ENCODE measurements around the gene SLC17A7. TPM values are rescaled to one million over a fixed set of nuclear protein-coding genes. Genes with fewer than 3 reads are reported as not detected.

Gene SLC17A7
- total and polyA plus RNA-seq, 2 donors (not counting 3 experiments of a cell fraction or from before 2014, with no cell fraction given) = 0.07 to 0.13 TPM

DNA sequence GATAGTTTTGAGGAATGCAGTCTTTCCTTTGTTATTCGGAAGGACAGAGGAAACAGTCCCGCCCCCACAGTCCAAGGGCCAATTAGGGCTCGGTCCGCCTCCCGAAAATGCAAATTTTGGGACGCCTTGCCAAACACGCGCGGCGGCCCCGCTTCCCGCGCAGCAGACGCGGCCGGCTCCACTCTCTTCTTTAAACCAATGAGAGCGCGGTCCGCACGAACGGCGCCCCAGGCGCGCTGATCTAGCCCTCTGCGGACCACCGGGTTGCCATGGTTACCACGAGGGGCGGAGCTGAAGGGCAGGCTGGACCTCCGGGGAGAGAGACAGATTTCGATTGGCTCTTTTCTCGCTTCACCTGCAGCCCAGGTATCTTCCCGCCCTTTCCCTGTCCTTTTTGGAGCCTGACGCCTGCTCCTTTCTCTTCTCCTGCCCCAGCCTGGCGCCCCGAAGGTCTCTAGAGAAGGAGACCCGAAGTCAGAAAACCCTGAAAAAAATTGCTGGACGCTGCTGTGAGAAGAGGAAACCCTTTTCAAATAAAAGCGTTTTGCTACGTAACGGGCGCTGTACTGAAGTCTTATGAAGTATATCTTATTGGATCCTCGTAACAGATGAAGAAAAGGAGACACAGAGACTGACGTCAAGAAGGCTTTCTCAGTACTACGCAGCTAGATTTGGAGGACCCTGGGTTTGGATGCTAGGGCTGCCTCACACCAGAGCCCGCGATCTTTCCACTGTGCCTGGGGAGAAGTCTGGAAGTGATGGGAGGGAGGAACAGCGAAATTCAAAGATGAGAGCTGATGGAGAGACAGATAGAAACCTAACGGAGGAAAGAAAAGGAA is 20.1 kb downstream of the SLC17A7 start:
- H3K4me2 ChIP-seq (ENCODE audit: insufficient read depth, low read length) = no peak overlapping the region
- no peak overlapping the region for H2AFZ ChIP-seq (ENCODE audit: low read depth, low read length)
- H3K79me2 ChIP-seq (ENCODE audit: control insufficient read depth, insufficient read depth, low read length) = no peaks in the 10 kb centered on the region
- intact Hi-C loops (cut with micrococcal nuclease) = no loop called here
- H3K4me3 ChIP-seq (replicated peaks in 1 of 3; ENCODE audit: insufficient read depth in 1 of 3, low read depth in 1 of 3, low read length in 3 of 3) = no peak overlapping the region
- H3K9me3 ChIP-seq (replicated peaks; ENCODE audit: control insufficient read depth, insufficient read depth, low read length) = no peaks in the 10 kb centered on the region
- peaks cover 60 to 81% of the 10 kb centered on the region in 2 experiments for H3K27me3 ChIP-seq (ENCODE audit: control insufficient read depth in 2 of 2, insufficient read depth in 2 of 2, low read length in 2 of 2)
- dilution Hi-C loops (cut with MboI; ENCODE audit: extremely low pct_ligation_motif_present, low sequenced_read_pairs) = no loop called here
- BruUV-seq (replicated peaks) = no TSS peak
- peak; percentile 62 for FAIRE-seq
- DNase-seq (ENCODE audit: low read depth, low spot score) = peak; percentile 50
- ChIA-PET POLR2A (no interaction called here), CTCF (interaction anchor here (1.2 kb wide), 1 partner anchor 22 kb away, joined by 4 read pairs; no protein-coding TSS in a partner anchor)
- H3K36me3 ChIP-seq (ENCODE audit: control insufficient read depth in 2 of 2, extremely low read depth in 1 of 2, insufficient read depth in 2 of 2, low read length in 2 of 2) = no peaks in the 10 kb centered on the region
- TF ChIP-seq, protein P1, sequence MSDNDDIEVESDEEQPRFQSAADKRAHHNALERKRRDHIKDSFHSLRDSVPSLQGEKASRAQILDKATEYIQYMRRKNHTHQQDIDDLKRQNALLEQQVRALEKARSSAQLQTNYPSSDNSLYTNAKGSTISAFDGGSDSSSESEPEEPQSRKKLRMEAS (IDR thresholded peaks at IDR 0.05; ENCODE audit: insufficient read depth, insufficient read length) = no peak
- peak; percentile 83 for TF ChIP-seq EZH2 (IDR thresholded peaks at IDR 0.05; ENCODE audit: borderline replicate concordance, low read depth, low read length, severe bottlenecking)
- H3K27ac ChIP-seq (ENCODE audit: insufficient read depth, low read depth, low read length) = no peak overlapping the region
- H3K9ac ChIP-seq (replicated peaks; ENCODE audit: extremely low read depth, insufficient read depth, low read length) = no peak overlapping the region
- H3K4me1 ChIP-seq (ENCODE audit: control insufficient read depth, extremely low read depth, insufficient read depth, low read length) = no peaks in the 10 kb centered on the region
- H3K9me1 ChIP-seq (replicated peaks; ENCODE audit: control insufficient read depth, extremely low read depth, insufficient read depth, low read length) = no peaks in the 10 kb centered on the region
- no peaks in the 10 kb centered on the region for H4K20me1 ChIP-seq (replicated peaks; ENCODE audit: control insufficient read depth, extremely low read depth, insufficient read depth, low read length)

DNA sequence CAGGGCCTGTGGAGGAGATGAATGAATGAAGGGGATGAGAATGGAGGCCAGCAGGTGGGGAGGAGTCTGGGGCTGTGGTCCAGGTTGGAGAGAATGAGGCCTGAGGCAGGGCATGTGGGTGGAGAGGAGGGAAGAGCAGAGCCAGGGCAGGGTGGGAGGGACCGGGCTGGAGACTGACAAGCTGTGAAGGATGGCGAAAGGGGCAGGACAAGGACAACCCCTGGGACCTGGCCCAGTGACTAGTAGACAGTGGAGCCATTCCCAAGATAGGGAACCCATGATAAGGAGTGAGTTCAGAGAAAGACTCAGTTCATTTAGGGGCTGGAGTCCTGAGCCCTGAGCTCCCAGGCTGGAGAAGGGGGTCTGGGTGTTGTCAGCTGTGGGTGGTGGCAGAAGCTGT is 21.1 kb downstream of the SLC17A7 start:
- no TSS peak for BruUV-seq (replicated peaks)
- Histone ChIP-seq H3K4me1 (ENCODE audit: control insufficient read depth, extremely low read depth, insufficient read depth, low read length) (no peaks in the 10 kb centered on the region), H3K36me3 (ENCODE audit: control insufficient read depth in 2 of 2, extremely low read depth in 1 of 2, insufficient read depth in 2 of 2, low read length in 2 of 2) (no peaks in the 10 kb centered on the region), H3K9me3 (replicated peaks; ENCODE audit: control insufficient read depth, insufficient read depth, low read length) (no peaks in the 10 kb centered on the region), H3K79me2 (ENCODE audit: control insufficient read depth, insufficient read depth, low read length) (no peaks in the 10 kb centered on the region), H4K20me1 (replicated peaks; ENCODE audit: control insufficient read depth, extremely low read depth, insufficient read depth, low read length) (no peaks in the 10 kb centered on the region), H3K4me3 (replicated peaks in 1 of 3; ENCODE audit: insufficient read depth in 1 of 3, low read depth in 1 of 3, low read length in 3 of 3) (no peak overlapping the region), H3K9me1 (replicated peaks; ENCODE audit: control insufficient read depth, extremely low read depth, insufficient read depth, low read length) (no peaks in the 10 kb centered on the region), H3K4me2 (ENCODE audit: insufficient read depth, low read length) (no peak overlapping the region), H2AFZ (ENCODE audit: low read depth, low read length) (no peak overlapping the region), H3K27ac (ENCODE audit: insufficient read depth, low read depth, low read length) (no peak overlapping the region), H3K27me3 (ENCODE audit: control insufficient read depth in 2 of 2, insufficient read depth in 2 of 2, low read length in 2 of 2) (peaks cover 51 to 71% of the 10 kb centered on the region in 2 experiments), H3K9ac (replicated peaks; ENCODE audit: extremely low read depth, insufficient read depth, low read length) (no peak overlapping the region)
- intact Hi-C loops (cut with micrococcal nuclease) (no loop called here), dilution Hi-C loops (cut with MboI; ENCODE audit: extremely low pct_ligation_motif_present, low sequenced_read_pairs) (no loop called here)
- no peak for TF ChIP-seq JUN (IDR thresholded peaks at IDR 0.05; ENCODE audit: borderline replicate concordance, insufficient read depth, insufficient read length, low read depth)
- no peak for TF ChIP-seq MYC (IDR thresholded peaks at IDR 0.05; ENCODE audit: low read depth, low read length)
- TF ChIP-seq, protein P1 (IDR thresholded peaks at IDR 0.05; ENCODE audit: insufficient read depth, insufficient read length) = no peak
- no peak for TF ChIP-seq GATA2 (IDR thresholded peaks at IDR 0.05; ENCODE audit: insufficient read depth, insufficient read length, low read depth, low read length)
- no peak for TF ChIP-seq EZH2 (IDR thresholded peaks at IDR 0.05; ENCODE audit: borderline replicate concordance, low read depth, low read length, severe bottlenecking)
- TF ChIP-seq, protein P2, sequence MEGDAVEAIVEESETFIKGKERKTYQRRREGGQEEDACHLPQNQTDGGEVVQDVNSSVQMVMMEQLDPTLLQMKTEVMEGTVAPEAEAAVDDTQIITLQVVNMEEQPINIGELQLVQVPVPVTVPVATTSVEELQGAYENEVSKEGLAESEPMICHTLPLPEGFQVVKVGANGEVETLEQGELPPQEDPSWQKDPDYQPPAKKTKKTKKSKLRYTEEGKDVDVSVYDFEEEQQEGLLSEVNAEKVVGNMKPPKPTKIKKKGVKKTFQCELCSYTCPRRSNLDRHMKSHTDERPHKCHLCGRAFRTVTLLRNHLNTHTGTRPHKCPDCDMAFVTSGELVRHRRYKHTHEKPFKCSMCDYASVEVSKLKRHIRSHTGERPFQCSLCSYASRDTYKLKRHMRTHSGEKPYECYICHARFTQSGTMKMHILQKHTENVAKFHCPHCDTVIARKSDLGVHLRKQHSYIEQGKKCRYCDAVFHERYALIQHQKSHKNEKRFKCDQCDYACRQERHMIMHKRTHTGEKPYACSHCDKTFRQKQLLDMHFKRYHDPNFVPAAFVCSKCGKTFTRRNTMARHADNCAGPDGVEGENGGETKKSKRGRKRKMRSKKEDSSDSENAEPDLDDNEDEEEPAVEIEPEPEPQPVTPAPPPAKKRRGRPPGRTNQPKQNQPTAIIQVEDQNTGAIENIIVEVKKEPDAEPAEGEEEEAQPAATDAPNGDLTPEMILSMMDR (IDR thresholded peaks at IDR 0.05; ENCODE audit: extremely low read depth in 1 of 2, insufficient read depth in 1 of 2, low read depth in 1 of 2, low read length in 2 of 2) = no peak
- no peak for TF ChIP-seq POLR2AphosphoS5 (IDR thresholded peaks at IDR 0.05; ENCODE audit: insufficient read depth, low read depth, low read length)
- no peak for TF ChIP-seq POLR2A (IDR thresholded peaks at IDR 0.05; ENCODE audit: low read depth, low read length)
- no peak for TF ChIP-seq FOS (IDR thresholded peaks at IDR 0.05; ENCODE audit: borderline replicate concordance, insufficient read depth, low read length)
- no peak for DNase-seq (ENCODE audit: low read depth, low spot score)
- POLR2A ChIA-PET = no interaction called here
- CTCF ChIA-PET = interaction anchor here (0.9 to 1.2 kb wide), 2 partner anchors 9 to 23 kb away, joined by 4 read pairs; no protein-coding TSS in a partner anchor
- no peak for FAIRE-seq
